ENCODE results near the gene GIMAP2.

Gene GIMAP2

GRCh38 chr7:150734254-150734653, 48.7 kb downstream of the GIMAP2 start:
- Histone ChIP-seq H2AFZ (ENCODE audit: low read length) (no peak overlapping the region), H3K9ac (ENCODE audit: low read length) (no peak overlapping the region), H3K27me3 (ENCODE audit: insufficient read depth, low read length) (no peaks in the 10 kb centered on the region), H3K4me1 (ENCODE audit: insufficient read depth, low read length, severe bottlenecking) (no peaks in the 10 kb centered on the region), H3K9me3 (ENCODE audit: low read length) (no peaks in the 10 kb centered on the region), H3K9me2 (ENCODE audit: low read depth, low read length) (no peaks in the 10 kb centered on the region), H3F3A (ENCODE audit: insufficient read depth, low read length) (no peaks in the 10 kb centered on the region), H3K4me3 (ENCODE audit: low read depth, low read length, poor library complexity, severe bottlenecking) (no peak overlapping the region), H4K20me1 (ENCODE audit: insufficient read depth, low read length) (no peaks in the 10 kb centered on the region), H3K4me2 (ENCODE audit: low read length) (no peak overlapping the region), H3K36me3 (ENCODE audit: insufficient read depth, low read length) (no peaks in the 10 kb centered on the region), H3K27ac (ENCODE audit: low read depth, low read length, poor library complexity, severe bottlenecking) (no peak overlapping the region), H3K79me2 (ENCODE audit: insufficient read depth, low read length) (no peaks in the 10 kb centered on the region)
- TF ChIP-seq EZH2 (IDR thresholded peaks at IDR 0.05; ENCODE audit: borderline replicate concordance, low read length) (no peak), CTCF (IDR thresholded peaks at IDR 0.05; ENCODE audit: low read length) (no peak)

- H3K9me2 ChIP-seq (ENCODE audit: low read depth, low read length), result no peaks in the 10 kb centered on the region
- no peaks in the 10 kb centered on the region for H3K36me3 ChIP-seq (ENCODE audit: insufficient read depth, low read length)
- no peak overlapping the region for H3K4me3 ChIP-seq (ENCODE audit: low read depth, low read length, poor library complexity, severe bottlenecking)
- no peak for TF ChIP-seq CTCF (IDR thresholded peaks at IDR 0.05; ENCODE audit: low read length)
- no peak for TF ChIP-seq EZH2 (IDR thresholded peaks at IDR 0.05; ENCODE audit: borderline replicate concordance, low read length)
- H3K79me2 ChIP-seq (ENCODE audit: insufficient read depth, low read length), result no peaks in the 10 kb centered on the region
- H3K4me1 ChIP-seq (ENCODE audit: insufficient read depth, low read length, severe bottlenecking), result no peaks in the 10 kb centered on the region
- no peaks in the 10 kb centered on the region for H3K27me3 ChIP-seq (ENCODE audit: insufficient read depth, low read length)
- no peaks in the 10 kb centered on the region for H4K20me1 ChIP-seq (ENCODE audit: insufficient read depth, low read length)
- no peaks in the 10 kb centered on the region for H3F3A ChIP-seq (ENCODE audit: insufficient read depth, low read length)
- no peak overlapping the region for H3K27ac ChIP-seq (ENCODE audit: low read depth, low read length, poor library complexity, severe bottlenecking)
- H3K9ac ChIP-seq (ENCODE audit: low read length), result no peak overlapping the region
- no peak overlapping the region for H3K4me2 ChIP-seq (ENCODE audit: low read length)
- no peak overlapping the region for H2AFZ ChIP-seq (ENCODE audit: low read length)
- no peaks in the 10 kb centered on the region for H3K9me3 ChIP-seq (ENCODE audit: low read length)
These were observed 50.3 kb downstream of the GIMAP2 start for GRCh38 chr7:150735596-150736358.

GRCh38 chr7:150736864-150737263, 51.4 kb downstream of the GIMAP2 start:
- Histone ChIP-seq H3K79me2 (ENCODE audit: insufficient read depth, low read length) (no peaks in the 10 kb centered on the region), H2AFZ (ENCODE audit: low read length) (no peak overlapping the region), H3K4me3 (ENCODE audit: low read depth, low read length, poor library complexity, severe bottlenecking) (no peak overlapping the region), H3K9me2 (ENCODE audit: low read depth, low read length) (no peaks in the 10 kb centered on the region), H3K27ac (ENCODE audit: low read depth, low read length, poor library complexity, severe bottlenecking) (no peak overlapping the region), H3K9me3 (ENCODE audit: low read length) (no peaks in the 10 kb centered on the region), H4K20me1 (ENCODE audit: insufficient read depth, low read length) (no peaks in the 10 kb centered on the region), H3K9ac (ENCODE audit: low read length) (no peak overlapping the region), H3K4me1 (ENCODE audit: insufficient read depth, low read length, severe bottlenecking) (no peaks in the 10 kb centered on the region), H3K36me3 (ENCODE audit: insufficient read depth, low read length) (no peaks in the 10 kb centered on the region), H3K27me3 (ENCODE audit: insufficient read depth, low read length) (no peaks in the 10 kb centered on the region), H3K4me2 (ENCODE audit: low read length) (no peak overlapping the region), H3F3A (ENCODE audit: insufficient read depth, low read length) (no peaks in the 10 kb centered on the region)
- TF ChIP-seq EZH2 (IDR thresholded peaks at IDR 0.05; ENCODE audit: borderline replicate concordance, low read length), result no peak
- no peak for TF ChIP-seq CTCF (IDR thresholded peaks at IDR 0.05; ENCODE audit: low read length)

Measured in OCI-LY1 (cell line).